ENCODE results near the gene DHRS3. TPM values are rescaled to one million over a fixed set of nuclear protein-coding genes. Genes with fewer than 3 reads are reported as not detected.

DHRS3 gene
- total RNA-seq, 1 donor from 2014 or later, result 111 TPM

DNA sequence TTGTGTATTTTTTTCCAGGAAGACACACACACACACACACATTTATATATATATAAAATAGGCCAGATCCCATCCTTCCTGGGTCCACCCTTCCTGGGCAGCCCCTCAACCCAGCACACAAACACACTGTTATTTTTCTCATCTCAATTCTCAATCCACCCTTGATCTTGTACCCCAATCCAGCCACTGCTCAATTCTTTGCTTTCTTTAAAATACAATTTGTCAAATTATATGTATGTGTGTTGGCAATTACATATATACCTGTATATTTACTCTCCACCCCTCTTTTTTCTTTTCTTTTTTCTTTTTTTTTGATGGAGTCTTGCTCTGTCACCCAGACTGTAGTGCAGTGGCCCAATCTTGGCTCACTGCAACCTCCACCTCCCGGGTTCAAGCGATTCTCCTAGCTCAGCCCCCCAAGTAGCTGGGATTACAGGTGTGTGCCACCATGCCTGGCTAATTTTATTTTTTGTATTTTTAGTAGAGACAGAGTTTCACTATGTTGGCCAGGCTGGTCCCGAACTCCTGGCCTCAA lies 88.3 kb downstream of the DHRS3 start:
- DNase-seq (ENCODE audit: extremely low spot score in 2 of 2), result no peak
- TF ChIP-seq POLR2AphosphoS5 (IDR thresholded peaks at IDR 0.05; ENCODE audit: insufficient read depth in 1 of 2, low read depth in 1 of 2), result no peak
- TF ChIP-seq, protein P1, sequence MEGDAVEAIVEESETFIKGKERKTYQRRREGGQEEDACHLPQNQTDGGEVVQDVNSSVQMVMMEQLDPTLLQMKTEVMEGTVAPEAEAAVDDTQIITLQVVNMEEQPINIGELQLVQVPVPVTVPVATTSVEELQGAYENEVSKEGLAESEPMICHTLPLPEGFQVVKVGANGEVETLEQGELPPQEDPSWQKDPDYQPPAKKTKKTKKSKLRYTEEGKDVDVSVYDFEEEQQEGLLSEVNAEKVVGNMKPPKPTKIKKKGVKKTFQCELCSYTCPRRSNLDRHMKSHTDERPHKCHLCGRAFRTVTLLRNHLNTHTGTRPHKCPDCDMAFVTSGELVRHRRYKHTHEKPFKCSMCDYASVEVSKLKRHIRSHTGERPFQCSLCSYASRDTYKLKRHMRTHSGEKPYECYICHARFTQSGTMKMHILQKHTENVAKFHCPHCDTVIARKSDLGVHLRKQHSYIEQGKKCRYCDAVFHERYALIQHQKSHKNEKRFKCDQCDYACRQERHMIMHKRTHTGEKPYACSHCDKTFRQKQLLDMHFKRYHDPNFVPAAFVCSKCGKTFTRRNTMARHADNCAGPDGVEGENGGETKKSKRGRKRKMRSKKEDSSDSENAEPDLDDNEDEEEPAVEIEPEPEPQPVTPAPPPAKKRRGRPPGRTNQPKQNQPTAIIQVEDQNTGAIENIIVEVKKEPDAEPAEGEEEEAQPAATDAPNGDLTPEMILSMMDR (IDR thresholded peaks at IDR 0.05), result no peak
- no peak for TF ChIP-seq POLR2A (IDR thresholded peaks at IDR 0.05)
- H3K4me1 ChIP-seq, result peaks cover 30% of the 10 kb centered on the region
- intact Hi-C loops (cut with DNase I), result no loop called here
- no peak overlapping the region for H3K27ac ChIP-seq
- no peaks in the 10 kb centered on the region for H3K9me3 ChIP-seq
- H3K4me3 ChIP-seq, result no peak overlapping the region
- no peaks in the 10 kb centered on the region for H3K27me3 ChIP-seq
- H3K36me3 ChIP-seq, result no peaks in the 10 kb centered on the region

DNA sequence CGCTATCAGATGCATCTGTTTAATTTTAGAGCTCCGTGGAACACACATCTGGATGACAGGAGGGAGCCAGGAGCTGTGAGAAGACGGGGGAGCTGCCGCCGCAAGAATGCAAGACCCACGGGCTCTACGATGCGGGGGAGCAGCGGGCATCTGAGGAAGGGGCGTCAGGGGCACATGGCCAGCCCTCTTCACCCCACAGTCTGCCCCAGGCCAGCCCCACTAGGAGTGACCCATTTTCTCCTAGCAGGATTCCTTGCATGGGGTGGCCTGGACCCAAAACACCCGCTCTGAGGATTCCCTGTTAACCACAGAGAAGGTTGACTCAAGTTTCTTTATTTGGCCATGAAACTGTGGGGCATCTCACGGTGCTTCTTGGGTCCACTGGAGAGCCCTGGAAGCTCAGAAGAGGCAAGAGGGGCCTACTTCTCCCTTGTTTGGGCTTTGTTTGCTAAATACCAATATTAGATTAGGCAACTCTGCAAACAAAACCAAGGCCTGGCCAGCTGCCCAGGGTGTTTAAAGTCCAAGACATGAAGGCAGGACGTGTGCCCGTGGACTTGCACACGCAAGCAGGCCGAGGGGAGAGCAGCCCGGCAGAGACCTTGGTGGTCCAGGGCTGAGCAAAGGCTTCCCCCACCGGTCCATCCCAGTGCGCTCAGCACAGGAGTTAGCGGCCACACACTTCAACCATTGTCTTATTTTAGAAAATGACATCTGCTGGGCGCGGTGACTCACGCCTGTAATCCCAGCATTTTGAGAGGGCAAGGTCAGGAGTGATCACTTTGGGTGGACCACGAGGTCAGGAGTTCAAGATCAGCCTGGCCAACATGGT lies 89.8 kb downstream of the DHRS3 start:
- intact Hi-C loops (cut with DNase I), result no loop called here
- Histone ChIP-seq H3K9me3 (no peaks in the 10 kb centered on the region), H3K27ac (peak overlapping the region; percentile 68), H3K4me1 (peaks cover 30% of the 10 kb centered on the region), H3K4me3 (no peak overlapping the region), H3K27me3 (no peaks in the 10 kb centered on the region), H3K36me3 (no peaks in the 10 kb centered on the region)
- peak in 1 of 2 donors; percentile 77 for TF ChIP-seq POLR2AphosphoS5 (IDR thresholded peaks at IDR 0.05; ENCODE audit: insufficient read depth in 1 of 2, low read depth in 1 of 2)
- no peak for TF ChIP-seq POLR2A (IDR thresholded peaks at IDR 0.05)
- TF ChIP-seq, protein P1 (IDR thresholded peaks at IDR 0.05), result no peak
- no peak for DNase-seq (ENCODE audit: extremely low spot score in 2 of 2)

DNA sequence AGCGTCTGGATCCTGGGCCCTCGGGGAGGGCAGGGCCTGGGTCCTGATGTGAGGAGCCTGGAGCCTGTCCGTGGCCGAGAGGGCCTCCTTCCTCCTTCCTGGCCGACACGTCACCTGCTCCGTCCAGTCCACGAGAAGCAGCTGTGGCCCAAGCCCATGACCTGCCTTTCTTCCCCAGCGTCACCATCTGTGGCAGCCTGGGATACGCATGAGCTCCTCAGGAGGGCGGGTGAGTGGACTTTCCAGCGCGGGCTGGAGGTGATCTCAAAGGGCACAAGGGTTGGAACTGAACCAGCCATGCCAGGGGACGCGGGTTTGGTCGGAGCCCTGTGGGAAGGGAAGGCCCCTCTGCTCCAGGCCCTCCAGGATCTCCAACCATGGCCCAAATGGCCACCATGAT lies 90.4 kb downstream of the DHRS3 start:
- Histone ChIP-seq H3K4me3 (no peak overlapping the region), H3K36me3 (no peaks in the 10 kb centered on the region), H3K4me1 (peaks cover 30% of the 10 kb centered on the region), H3K27ac (peak overlapping the region; percentile 68), H3K27me3 (no peaks in the 10 kb centered on the region), H3K9me3 (no peaks in the 10 kb centered on the region)
- DNase-seq (ENCODE audit: extremely low spot score in 2 of 2), result no peak
- intact Hi-C loops (cut with DNase I), result no loop called here
- TF ChIP-seq, protein P1 (IDR thresholded peaks at IDR 0.05), result no peak
- no peak for TF ChIP-seq POLR2A (IDR thresholded peaks at IDR 0.05)
- no peak for TF ChIP-seq POLR2AphosphoS5 (IDR thresholded peaks at IDR 0.05; ENCODE audit: insufficient read depth in 1 of 2, low read depth in 1 of 2)

DNA sequence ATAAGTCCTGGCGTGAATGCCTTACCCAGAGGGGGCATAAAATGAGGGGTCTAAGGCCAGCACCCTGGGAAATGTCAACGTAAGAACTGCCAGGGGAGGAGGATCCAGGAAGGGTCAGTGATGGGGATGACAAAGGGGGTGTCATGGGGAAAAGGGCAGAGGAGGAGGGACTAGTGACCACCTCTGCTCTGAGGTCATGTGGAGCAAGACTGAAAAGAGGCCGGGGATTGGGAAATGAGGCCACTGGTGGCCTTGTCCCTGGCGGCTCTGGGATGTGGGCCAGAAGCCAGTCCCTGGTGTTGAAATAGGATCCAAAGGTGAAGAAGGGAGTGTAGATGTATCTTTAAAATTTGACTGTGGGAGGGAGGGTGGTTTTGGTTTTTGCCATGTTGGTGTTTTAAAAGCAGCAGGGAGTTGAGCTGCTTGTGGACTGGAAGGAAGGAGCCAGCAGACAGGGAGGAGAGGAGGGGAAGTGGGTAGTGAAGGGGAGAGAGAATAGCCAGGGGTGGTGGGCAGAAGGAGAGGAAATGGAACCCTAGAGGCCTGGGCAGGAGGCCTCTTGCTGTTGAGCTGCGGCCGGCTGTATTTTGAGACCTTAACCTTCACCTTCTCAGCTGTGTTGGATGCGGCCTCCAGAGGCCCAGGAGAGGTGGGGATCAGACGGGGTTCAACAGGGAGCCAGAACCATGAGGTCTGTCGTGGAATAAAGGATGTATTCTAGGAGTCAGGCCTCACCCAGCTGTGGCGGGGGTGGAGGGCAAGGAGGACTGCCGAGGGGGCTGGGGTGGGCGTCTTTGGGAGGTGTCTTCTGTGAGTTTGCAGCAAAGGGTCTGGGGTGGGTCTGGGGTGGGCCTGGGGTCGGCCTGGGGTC lies 92.5 kb downstream of the DHRS3 start:
- intact Hi-C loops (cut with DNase I), result no loop called here
- peak overlapping the region; percentile 30 for H3K27ac ChIP-seq
- no peaks in the 10 kb centered on the region for H3K36me3 ChIP-seq

More for the DNA sequence above, 92.5 kb downstream of the DHRS3 start:
- H3K4me3 ChIP-seq, result no peak overlapping the region
- TF ChIP-seq POLR2AphosphoS5 (IDR thresholded peaks at IDR 0.05; ENCODE audit: insufficient read depth in 1 of 2, low read depth in 1 of 2) (peak in 1 of 2 donors; percentile 48), POLR2A (IDR thresholded peaks at IDR 0.05) (no peak)
- TF ChIP-seq, protein P1 (IDR thresholded peaks at IDR 0.05), result no peak
- H3K4me1 ChIP-seq, result peaks cover 34% of the 10 kb centered on the region
- no peaks in the 10 kb centered on the region for H3K27me3 ChIP-seq
- no peaks in the 10 kb centered on the region for H3K9me3 ChIP-seq
- no peak for DNase-seq (ENCODE audit: extremely low spot score in 2 of 2)

Measured in vagina (tissue), 2 donors.